HepG2 (cell line): ENCODE data around the gene ENTHD1. TPM values are rescaled to one million over a fixed set of nuclear protein-coding genes. Genes with fewer than 3 reads are reported as not detected.

ENCODE experiments used
- ATAC-seq: fragments of 200-7000 bp; cut with Tn5 transposase; 3 replicates; pipeline ENCODE4 v1.9.1; 2020; ENCODE audit warnings: mild to moderate bottlenecking, moderate library complexity
- BruUV-seq: library from RNA; stranded (reverse); fragments of 400-500 nt; replicated peaks from 2 replicates; lab custom pipeline; 2021; lab: Mats Ljungman, UMichigan
- CTCF ChIA-PET: fragments of 300-600 bp; formaldehyde crosslinking; extraction: SDS; loops from one replicate; lab custom pipeline; 2021; ENCODE audit warnings: low total read pairs, inconsistent platforms, low intra/inter-chr PET ratio; lab: Yijun Ruan, JAX
- POLR2A ChIA-PET: fragments of 350-600 bp; sonication (Branson Sonifier 250); formaldehyde crosslinking; loops from one replicate; lab custom pipeline; 2020; ENCODE audit warnings: antibody characterized with exemption, inconsistent platforms; lab: Yijun Ruan, JAX
- DNase-seq: peaks from one replicate; pipeline ENCODE4 v3.0.0-alpha.2; 2015; ENCODE audit warnings: low spot score
- FAIRE-seq: peaks from 3 replicates; lab custom pipeline; 2011; peaks lifted over from hg19 to GRCh38; lab: Jason Lieb, UNC
- H2AFZ ChIP-seq: one replicate; pipeline ENCODE4 v1.6.1; 2011; ENCODE audit warnings: low read length, inconsistent platforms
- H3K27ac ChIP-seq: fragments of 300-600 bp; 3 replicates; pipeline ENCODE4 v1.8.0; 2011; ENCODE audit warnings: mixed run types, mild to moderate bottlenecking, mixed read lengths, low read length, inconsistent platforms; ENCODE audit not compliant: insufficient read depth; ENCODE audit errors: extremely low read length
- H3K27me3 ChIP-seq, 2 experiments: fragments of 200-600 bp in 1 of 2; 2 replicates in 1 of 2; 3 replicates in 1 of 2; pipeline versions ENCODE4 v1.6.0 to v1.8.0; 2011; ENCODE audit warnings: low read length in 2 of 2, mild to moderate bottlenecking in 2 of 2, moderate library complexity in 2 of 2, inconsistent platforms in 1 of 2; ENCODE audit not compliant: insufficient read depth in 2 of 2, control insufficient read depth in 1 of 2
- H3K36me3 ChIP-seq, 2 experiments: fragments of 200-600 bp in 1 of 2; replicated peaks in 1 of 2; 2 replicates in 1 of 2; 3 replicates in 1 of 2; pipeline versions ENCODE4 v1.5.1 to v1.8.0; 2011; ENCODE audit warnings: low read length in 2 of 2, inconsistent platforms in 1 of 2; ENCODE audit not compliant: insufficient read depth in 2 of 2, control insufficient read depth in 1 of 2
- H3K4me1 ChIP-seq: 2 replicates; pipeline ENCODE4 v1.5.1; 2012; ENCODE audit warnings: low read length, inconsistent platforms; ENCODE audit not compliant: insufficient read depth
- H3K4me2 ChIP-seq: 2 replicates; pipeline ENCODE4 v1.6.0; 2011; ENCODE audit warnings: low read depth, low read length, inconsistent platforms
- H3K4me3 ChIP-seq, 3 experiments: fragments of 200-600 bp in 1 of 3; sonication (generic), shearing (Covaris generic) in 1 of 3; replicated peaks in 1 of 3; 2 replicates each; pipeline ENCODE4 v1.5.1; 2011 to 2016; ENCODE audit warnings: low read length in 3 of 3, inconsistent platforms in 2 of 3, low read depth in 2 of 3, mild to moderate bottlenecking in 2 of 3, control low read depth in 1 of 3, mixed read lengths in 1 of 3; ENCODE audit not compliant: insufficient read depth in 1 of 3
- H3K79me2 ChIP-seq: one replicate; pipeline ENCODE4 v1.6.1; 2011; ENCODE audit warnings: low read length, inconsistent platforms; ENCODE audit not compliant: insufficient read depth
- H3K9ac ChIP-seq: 2 replicates; pipeline ENCODE4 v1.6.0; 2011; ENCODE audit warnings: mild to moderate bottlenecking, low read depth, low read length, inconsistent platforms; ENCODE audit not compliant: insufficient read depth
- H3K9me3 ChIP-seq: 2 replicates; pipeline ENCODE4 v1.5.1; 2012; ENCODE audit warnings: mild to moderate bottlenecking, low read length
- H4K20me1 ChIP-seq: 2 replicates; pipeline ENCODE4 v1.6.0; 2011; ENCODE audit warnings: inconsistent platforms, mild to moderate bottlenecking, low read length, moderate library complexity; ENCODE audit not compliant: insufficient read depth
- FOXO4 ChIP-seq: sonication (generic); formaldehyde crosslinking; conservative IDR thresholded peaks from 2 replicates; pipeline ENCODE4 v1.8.1; 2023; ENCODE audit warnings: missing genetic modification reagents
- FUBP1 ChIP-seq: sonication (generic); formaldehyde crosslinking; IDR thresholded peaks from 2 replicates; pipeline ENCODE4 v1.5.1; 2020; ENCODE audit warnings: missing genetic modification reagents, mild to moderate bottlenecking, borderline replicate concordance
- GABPB1 ChIP-seq: IDR thresholded peaks from 2 replicates; pipeline ENCODE4 v1.6.1; 2016; ENCODE audit warnings: mild to moderate bottlenecking, missing genetic modification reagents, moderate library complexity, missing compliant biosample characterization
- IKZF1 ChIP-seq: fragments of 450-650 bp; IDR thresholded peaks from 2 replicates; pipeline ENCODE4 v1.7.1; 2016
- KDM3A ChIP-seq: IDR thresholded peaks from 2 replicates; pipeline ENCODE4 v1.6.1; 2018; ENCODE audit warnings: low read depth, missing compliant biosample characterization
- MIER2 ChIP-seq: IDR thresholded peaks from 2 replicates; pipeline ENCODE4 v1.6.1; 2016; ENCODE audit warnings: missing biosample characterization, missing genetic modification reagents
- RAD51 ChIP-seq: fragments of 450-650 bp; IDR thresholded peaks from 2 replicates; pipeline ENCODE4 v1.6.1; 2016; ENCODE audit warnings: borderline replicate concordance
- RBM39 ChIP-seq: fragments of 200-400 bp; formaldehyde crosslinking; IDR thresholded peaks from one replicate; pipeline ENCODE4 v1.6.1; 2018; ENCODE audit warnings: antibody characterized with exemption, mild to moderate bottlenecking, low read depth, low read length; ENCODE audit not compliant: poor library complexity, severe bottlenecking
- RCOR2 ChIP-seq: IDR thresholded peaks from 2 replicates; pipeline ENCODE4 v1.6.1; 2016; ENCODE audit warnings: missing biosample characterization, missing genetic modification reagents
- RELA ChIP-seq: sonication (generic); formaldehyde crosslinking; IDR thresholded peaks from 2 replicates; pipeline ENCODE4 v1.4.0; 2020; ENCODE audit warnings: missing genetic modification reagents
- TCF12 ChIP-seq, 2 experiments: fragments of 450-650 bp in 1 of 2; sonication (generic) in 1 of 2; formaldehyde crosslinking in 1 of 2; IDR thresholded peaks; 2 replicates each; pipeline versions ENCODE4 v1.6.1 to v1.8.0; 2017 to 2022; ENCODE audit warnings: antibody characterized with exemption in 1 of 2, mild to moderate bottlenecking in 1 of 2, missing genetic modification reagents in 1 of 2, moderate library complexity in 1 of 2
- ZBTB1 ChIP-seq: sonication (generic); formaldehyde crosslinking; IDR thresholded peaks from 2 replicates; pipeline ENCODE4 v1.4.0; 2020; ENCODE audit warnings: missing genetic modification reagents, borderline replicate concordance
- ZFY ChIP-seq: sonication (generic); formaldehyde crosslinking; IDR thresholded peaks from 2 replicates; pipeline ENCODE4 v1.4.0; 2020; ENCODE audit warnings: missing genetic modification reagents
- ZNF20 ChIP-seq: sonication (generic); formaldehyde crosslinking; IDR thresholded peaks from 2 replicates; pipeline ENCODE4 v1.4.0; 2020; ENCODE audit warnings: mild to moderate bottlenecking, moderate library complexity, missing genetic modification reagents
- ZNF3 ChIP-seq: IDR thresholded peaks from 2 replicates; pipeline ENCODE4 v1.7.0; 2017; ENCODE audit warnings: inconsistent platforms
- WGBS: methylation state at CpG from one replicate; pipeline ENCODE4 v1.1.6; 2017; ENCODE audit warnings: low lambda C conversion rate; 5-methylcytosine and 5-hydroxymethylcytosine counted together
- in situ Hi-C: cut with HindIII; loops from 2 replicates; pipeline ENCODE4 v1.10.0; 2017; ENCODE audit warnings: low pct_unique_long_range_greater_than_20kb; ENCODE audit not compliant: extremely low pct_ligation_motif_present
- intact Hi-C: fragments of 100-400 bp; cut with micrococcal nuclease; formaldehyde crosslinking; loops from one replicate; pipeline ENCODE4 v1.10.0; 2022; ENCODE audit not compliant: unreplicated experiment
- polyA plus RNA-seq, 8 experiments: library from polyadenylated mRNA; depleted of rRNA in 3 of 8; stranded (reverse) in 7 of 8; unstranded in 1 of 8; fragments of >200 nt; fragmentation: Illumina TruSeq in 4 of 8; extraction: Trizol in 4 of 8; gene quantifications; 2 replicates each; pipeline versions ENCODE4 v1.2.1 to v1.2.3, GENCODE V29; 2011 to 2016; ENCODE audit warnings: low read depth in 4 of 8, missing spikeins in 1 of 8, mixed read lengths in 1 of 8; ENCODE audit not compliant: insufficient read depth in 1 of 8
- total RNA-seq, 5 experiments: library from RNA; depleted of rRNA; stranded (reverse); fragments of >200 nt; fragmentation: Illumina TruSeq; extraction: Trizol; gene quantifications; 2 replicates each; pipeline ENCODE4 v1.2.3, GENCODE V29; 2016; ENCODE audit warnings: low read depth in 1 of 5
- TF ChIP-seq, protein P1 (sequence below): sonication (generic); formaldehyde crosslinking; IDR thresholded peaks from 2 replicates; pipeline ENCODE4 v1.4.0; 2020; ENCODE audit warnings: missing genetic modification reagents, borderline replicate concordance
- TF ChIP-seq, protein P2 (sequence below): sonication (generic); formaldehyde crosslinking; IDR thresholded peaks from 2 replicates; pipeline ENCODE4 v1.4.0; 2020; ENCODE audit warnings: missing genetic modification reagents

Gene ENTHD1
- total and polyA plus RNA-seq, 2 of the 13 experiments (the other 11 are each of a cell fraction or from before 2014, with no cell fraction given), result not detected

- H3K36me3 ChIP-seq, result no peaks in the 10 kb centered on the region
- no peaks in the 10 kb centered on the region for H3K4me1 ChIP-seq
- intact Hi-C loops, result no loop called here
- no peak for DNase-seq
- FAIRE-seq, result no peak
- in situ Hi-C loops, result no loop called here
- H3K4me3 ChIP-seq, result no peak overlapping the region
- H3K4me2 ChIP-seq, result no peak overlapping the region
- H4K20me1 ChIP-seq, result no peaks in the 10 kb centered on the region
- no peak overlapping the region for H3K27ac ChIP-seq
- WGBS, result 49% methylated on average over 7 of the region's 12 CpGs
- ChIA-PET POLR2A (no interaction called here), CTCF (no interaction called here)
- H3K27me3 ChIP-seq, result peaks cover 8 to 52% of the 10 kb centered on the region in 2 experiments; a peak in 4 of 5 replicates
- no peak overlapping the region for H2AFZ ChIP-seq
- ATAC-seq, result no peak
- no peak overlapping the region for H3K9ac ChIP-seq
- H3K79me2 ChIP-seq, result no peaks in the 10 kb centered on the region
- BruUV-seq, result no TSS peak
- no peaks in the 10 kb centered on the region for H3K9me3 ChIP-seq
- TF ChIP-seq FOXO4 (CRISPR knock-in tag) (no peak), ZFY (no peak), RBM39 (no peak), ZNF20 (no peak), ZNF3 (no peak), TCF12 (IDR thresholded peaks at IDR 0.05) (no peak), TCF12 (CRISPR knock-in tag; IDR thresholded peaks at IDR 0.05) (no peak), IKZF1 (no peak), RAD51 (no peak), KDM3A (CRISPR knock-in tag) (no peak), RCOR2 (CRISPR knock-in tag) (no peak), FUBP1 (CRISPR knock-in tag) (no peak), GABPB1 (CRISPR knock-in tag) (no peak), RELA (CRISPR knock-in tag) (no peak), MIER2 (CRISPR knock-in tag) (no peak), ZBTB1 (CRISPR knock-in tag) (no peak)
- TF ChIP-seq, protein P1, sequence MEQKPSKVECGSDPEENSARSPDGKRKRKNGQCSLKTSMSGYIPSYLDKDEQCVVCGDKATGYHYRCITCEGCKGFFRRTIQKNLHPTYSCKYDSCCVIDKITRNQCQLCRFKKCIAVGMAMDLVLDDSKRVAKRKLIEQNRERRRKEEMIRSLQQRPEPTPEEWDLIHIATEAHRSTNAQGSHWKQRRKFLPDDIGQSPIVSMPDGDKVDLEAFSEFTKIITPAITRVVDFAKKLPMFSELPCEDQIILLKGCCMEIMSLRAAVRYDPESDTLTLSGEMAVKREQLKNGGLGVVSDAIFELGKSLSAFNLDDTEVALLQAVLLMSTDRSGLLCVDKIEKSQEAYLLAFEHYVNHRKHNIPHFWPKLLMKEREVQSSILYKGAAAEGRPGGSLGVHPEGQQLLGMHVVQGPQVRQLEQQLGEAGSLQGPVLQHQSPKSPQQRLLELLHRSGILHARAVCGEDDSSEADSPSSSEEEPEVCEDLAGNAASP, result no peak
- TF ChIP-seq, protein P2, sequence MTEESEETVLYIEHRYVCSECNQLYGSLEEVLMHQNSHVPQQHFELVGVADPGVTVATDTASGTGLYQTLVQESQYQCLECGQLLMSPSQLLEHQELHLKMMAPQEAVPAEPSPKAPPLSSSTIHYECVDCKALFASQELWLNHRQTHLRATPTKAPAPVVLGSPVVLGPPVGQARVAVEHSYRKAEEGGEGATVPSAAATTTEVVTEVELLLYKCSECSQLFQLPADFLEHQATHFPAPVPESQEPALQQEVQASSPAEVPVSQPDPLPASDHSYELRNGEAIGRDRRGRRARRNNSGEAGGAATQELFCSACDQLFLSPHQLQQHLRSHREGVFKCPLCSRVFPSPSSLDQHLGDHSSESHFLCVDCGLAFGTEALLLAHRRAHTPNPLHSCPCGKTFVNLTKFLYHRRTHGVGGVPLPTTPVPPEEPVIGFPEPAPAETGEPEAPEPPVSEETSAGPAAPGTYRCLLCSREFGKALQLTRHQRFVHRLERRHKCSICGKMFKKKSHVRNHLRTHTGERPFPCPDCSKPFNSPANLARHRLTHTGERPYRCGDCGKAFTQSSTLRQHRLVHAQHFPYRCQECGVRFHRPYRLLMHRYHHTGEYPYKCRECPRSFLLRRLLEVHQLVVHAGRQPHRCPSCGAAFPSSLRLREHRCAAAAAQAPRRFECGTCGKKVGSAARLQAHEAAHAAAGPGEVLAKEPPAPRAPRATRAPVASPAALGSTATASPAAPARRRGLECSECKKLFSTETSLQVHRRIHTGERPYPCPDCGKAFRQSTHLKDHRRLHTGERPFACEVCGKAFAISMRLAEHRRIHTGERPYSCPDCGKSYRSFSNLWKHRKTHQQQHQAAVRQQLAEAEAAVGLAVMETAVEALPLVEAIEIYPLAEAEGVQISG, result no peak
Observed at GRCh38 chr22:39731881-39732555, 161.5 kb downstream of the ENTHD1 start.
